GM23248 (cell line): ENCODE results near the gene SKI. TPM values are rescaled to one million over a fixed set of nuclear protein-coding genes. Genes with fewer than 3 reads are reported as not detected.

Experiments used
- DNase-seq: peaks from one replicate; pipeline ENCODE4 v3.0.0-alpha.2; 2015
- H2AFZ ChIP-seq: fragments of 200-600 bp; sonication (generic); 2 replicates; pipeline ENCODE4 v1.6.1; 2016; ENCODE audit warnings: antibody characterized with exemption
- H3F3A ChIP-seq: fragments of 200-600 bp; sonication (generic); 2 replicates; pipeline ENCODE4 v1.6.1; 2016; ENCODE audit warnings: mild to moderate bottlenecking, antibody characterized with exemption, mixed run types; ENCODE audit not compliant: insufficient read depth
- H3K27ac ChIP-seq: fragments of 200-600 bp; sonication (generic); 2 replicates; pipeline ENCODE4 v1.5.1; 2016; ENCODE audit warnings: mild to moderate bottlenecking
- H3K27me3 ChIP-seq: fragments of 200-600 bp; sonication (generic); replicated peaks from 2 replicates; pipeline ENCODE4 v1.6.1; 2016; ENCODE audit warnings: mild to moderate bottlenecking; ENCODE audit not compliant: insufficient read depth
- H3K36me3 ChIP-seq: fragments of 200-600 bp; sonication (generic); 2 replicates; pipeline ENCODE4 v1.6.1; 2016; ENCODE audit warnings: low read depth, mild to moderate bottlenecking
- H3K4me1 ChIP-seq: fragments of 200-600 bp; sonication (generic); 2 replicates; pipeline ENCODE4 v1.6.1; 2016; ENCODE audit warnings: mild to moderate bottlenecking; ENCODE audit not compliant: insufficient read depth
- H3K4me2 ChIP-seq: fragments of 200-600 bp; sonication (generic); one replicate; pipeline ENCODE4 v1.6.1; 2016; ENCODE audit warnings: mild to moderate bottlenecking; ENCODE audit not compliant: unreplicated experiment
- H3K4me3 ChIP-seq: fragments of 200-600 bp; sonication (generic); 2 replicates; pipeline ENCODE4 v1.5.1; 2016; ENCODE audit warnings: mild to moderate bottlenecking
- H3K79me2 ChIP-seq: fragments of 200-600 bp; sonication (generic); 2 replicates; pipeline ENCODE4 v1.6.1; 2016; ENCODE audit warnings: mild to moderate bottlenecking; ENCODE audit not compliant: insufficient read depth
- H3K9ac ChIP-seq: fragments of 200-600 bp; sonication (generic); 2 replicates; pipeline ENCODE4 v1.6.1; 2016; ENCODE audit warnings: mild to moderate bottlenecking
- H3K9me2 ChIP-seq: fragments of 200-600 bp; sonication (generic); 2 replicates; pipeline ENCODE4 v1.6.1; 2016; ENCODE audit warnings: mixed run types, mild to moderate bottlenecking, moderate library complexity; ENCODE audit not compliant: insufficient read depth
- H3K9me3 ChIP-seq: fragments of 200-600 bp; sonication (generic); one replicate; pipeline ENCODE4 v1.6.1; 2017; ENCODE audit warnings: low read depth
- H4K20me1 ChIP-seq: fragments of 200-600 bp; sonication (generic); 2 replicates; pipeline ENCODE4 v1.6.0; 2016; ENCODE audit not compliant: insufficient read depth
- EZH2 ChIP-seq: fragments of 200-600 bp; sonication (generic); IDR thresholded peaks from 2 replicates; pipeline ENCODE4 v1.6.1; 2018; ENCODE audit warnings: antibody characterized with exemption, mild to moderate bottlenecking; ENCODE audit not compliant: insufficient read depth, poor library complexity, severe bottlenecking
- EZH2phosphoT487 ChIP-seq: fragments of 200-600 bp; sonication (generic); IDR thresholded peaks from 2 replicates; pipeline ENCODE4 v1.6.1; 2018; ENCODE audit warnings: antibody characterized with exemption, moderate library complexity, mild to moderate bottlenecking, low read depth; ENCODE audit not compliant: insufficient read depth
- WGBS, 2 experiments: methylation state at CpG; one replicate each; pipeline ENCODE4 v1.1.6; 2015 to 2017; ENCODE audit warnings: low lambda C conversion rate in 2 of 2, low coverage in 1 of 2; ENCODE audit errors: missing lambda C conversion rate in 2 of 2; 5-methylcytosine and 5-hydroxymethylcytosine counted together
- in situ Hi-C: fragments of 300-500 bp; cut with MboI; formaldehyde crosslinking; loops from 2 replicates; pipeline ENCODE4 v1.15.0; 2020
- polyA plus RNA-seq: library from polyadenylated mRNA; unstranded; fragments of >200 nt; fragmentation: Nextera tagmentation; extraction: Ambion mirVana; gene quantifications from 2 replicates; pipeline ENCODE4 v1.2.1, GENCODE V29; 2016
- total RNA-seq: library from RNA; depleted of rRNA; stranded (reverse); fragments of >200 nt; shearing (Covaris generic); gene quantifications from 2 replicates; pipeline ENCODE4 v1.2.3, GENCODE V29; 2014

Gene SKI
- total and polyA plus RNA-seq, 2 experiments from 2014 or later: 3.8 to 23.1 TPM

GRCh38 chr1:2184934-2185333, 43.2 kb upstream of the SKI start:
- in situ Hi-C loops: loop anchor here (25.0 kb wide), 1 partner anchor 327 kb away; no protein-coding TSS in a partner anchor
- Histone ChIP-seq H3F3A (no peaks in the 10 kb centered on the region), H2AFZ (no peak overlapping the region), H3K4me2 (no peak overlapping the region), H3K27me3 (no peaks in the 10 kb centered on the region), H3K4me1 (no peaks in the 10 kb centered on the region), H3K4me3 (no peak overlapping the region), H3K36me3 (no peaks in the 10 kb centered on the region), H3K9ac (no peak overlapping the region), H3K27ac (no peak overlapping the region), H3K9me2 (no peaks in the 10 kb centered on the region), H4K20me1 (no peaks in the 10 kb centered on the region), H3K79me2 (no peaks in the 10 kb centered on the region), H3K9me3 (no peaks in the 10 kb centered on the region)
- 96% methylated on average over 33 of the region's 33 CpGs for WGBS, 2 experiments
- TF ChIP-seq EZH2phosphoT487 (no peak), EZH2 (no peak)
- DNase-seq: no peak

GRCh38 chr1:2185880-2186855, 42.0 kb upstream of the SKI start:
- 90 to 91% methylated on average over 37 to 38 of the region's 38 CpGs for WGBS, 2 experiments

GRCh38 chr1:2186901-2187300, 41.2 kb upstream of the SKI start:
- WGBS, 2 experiments: 80 to 82% methylated on average over 9 of the region's 9 CpGs
- H3K4me1 ChIP-seq: peaks cover 11% of the 10 kb centered on the region
- no peaks in the 10 kb centered on the region for H3K27me3 ChIP-seq
- TF ChIP-seq EZH2phosphoT487 (no peak), EZH2 (no peak)
- H2AFZ ChIP-seq: no peak overlapping the region
- no peak overlapping the region for H3K4me2 ChIP-seq
- no peak overlapping the region for H3K4me3 ChIP-seq
- H3K9me3 ChIP-seq: no peaks in the 10 kb centered on the region
- H3K9me2 ChIP-seq: no peaks in the 10 kb centered on the region
- no peaks in the 10 kb centered on the region for H3K36me3 ChIP-seq
- no peak for DNase-seq
- H3F3A ChIP-seq: peaks cover 4% of the 10 kb centered on the region; the same call in 1 of the 2 replicates
- peaks cover 19% of the 10 kb centered on the region for H3K79me2 ChIP-seq
- no peaks in the 10 kb centered on the region for H4K20me1 ChIP-seq
- no peak overlapping the region for H3K9ac ChIP-seq
- in situ Hi-C loops: loop anchor here (25.0 kb wide), 1 partner anchor 325 kb away; no protein-coding TSS in a partner anchor
- no peak overlapping the region for H3K27ac ChIP-seq

More at GRCh38 chr1:2185880-2186855, 42.0 kb upstream of the SKI start:
- in situ Hi-C loops: loop anchor here (25.0 kb wide), 1 partner anchor 326 kb away; no protein-coding TSS in a partner anchor
- H3K36me3 ChIP-seq: no peaks in the 10 kb centered on the region
- no peak overlapping the region for H3K9ac ChIP-seq
- H3K27me3 ChIP-seq: no peaks in the 10 kb centered on the region
- no peak for TF ChIP-seq EZH2phosphoT487
- TF ChIP-seq EZH2: no peak
- DNase-seq: no peak
- H3K27ac ChIP-seq: no peak overlapping the region
- no peaks in the 10 kb centered on the region for H3K9me3 ChIP-seq
- H3F3A ChIP-seq: no peaks in the 10 kb centered on the region
- no peaks in the 10 kb centered on the region for H4K20me1 ChIP-seq
- no peak overlapping the region for H3K4me3 ChIP-seq
- H3K79me2 ChIP-seq: peaks cover 11% of the 10 kb centered on the region
- peaks cover 9% of the 10 kb centered on the region; the same call in 1 of the 2 replicates for H3K4me1 ChIP-seq
- no peaks in the 10 kb centered on the region for H3K9me2 ChIP-seq
- no peak overlapping the region for H2AFZ ChIP-seq
- H3K4me2 ChIP-seq: no peak overlapping the region

GRCh38 chr1:2187619-2188018, 40.5 kb upstream of the SKI start:
- H3K27me3 ChIP-seq: no peaks in the 10 kb centered on the region
- H3F3A ChIP-seq: peaks cover 10% of the 10 kb centered on the region
- H4K20me1 ChIP-seq: no peaks in the 10 kb centered on the region
- no peaks in the 10 kb centered on the region for H3K36me3 ChIP-seq
- H2AFZ ChIP-seq: no peak overlapping the region
- in situ Hi-C loops: loop anchor here (25.0 kb wide), 1 partner anchor 325 kb away; no protein-coding TSS in a partner anchor
- H3K27ac ChIP-seq: no peak overlapping the region
- H3K9me3 ChIP-seq: no peaks in the 10 kb centered on the region
- H3K4me1 ChIP-seq: peaks cover 19% of the 10 kb centered on the region
- H3K9ac ChIP-seq: no peak overlapping the region
- 40 to 52% methylated on average over 13 of the region's 13 CpGs for WGBS, 2 experiments
- no peak overlapping the region for H3K4me3 ChIP-seq
- no peak overlapping the region for H3K4me2 ChIP-seq
- TF ChIP-seq EZH2phosphoT487 (no peak), EZH2 (no peak)
- H3K9me2 ChIP-seq: no peaks in the 10 kb centered on the region
- DNase-seq: no peak
- H3K79me2 ChIP-seq: peaks cover 24% of the 10 kb centered on the region
